Measurements from ENCODE around the gene MRPS14. TPM values are rescaled to one million over a fixed set of nuclear protein-coding genes. Genes with fewer than 3 reads are reported as not detected.

Gene MRPS14
- total and polyA plus RNA-seq, 9 of the 15 experiments (the other 6 are each of a cell fraction or from before 2014, with no cell fraction given) = 38.1 to 231 (median 54.9) TPM

- POLR2A ChIA-PET = interaction anchor here (0.5 to 1.2 kb wide), 5 partner anchors 10 to 862 kb away, joined by 3 to 4 read pairs (median 3); no protein-coding TSS in a partner anchor
- peaks cover 46% of the 10 kb centered on the region for H3K79me2 ChIP-seq (ENCODE audit: control insufficient read depth, insufficient read depth, low read length)
- intact Hi-C loops (cut with micrococcal nuclease) = loop anchor here (5.0 kb wide), 1 partner anchor 735 kb away; no protein-coding TSS in a partner anchor
- 66% methylated on average over 3 of the region's 3 CpGs for WGBS (ENCODE audit: insufficient coverage, low coverage, missing lambda C conversion rate)
- H3K4me2 ChIP-seq (ENCODE audit: insufficient read depth, low read length) = no peak overlapping the region
- ATAC-seq (no peak), DNase-seq (ENCODE audit: extremely low read depth in 1 of 4, low spot score in 3 of 4) (no peak), FAIRE-seq (no peak)
- peak overlapping the region; percentile 64; the same call in 2 of the 3 replicates for H3K27ac ChIP-seq (ENCODE audit: extremely low read depth, low read depth, low read length)
- no peak overlapping the region for H3K4me3 ChIP-seq
- BruUV-seq (replicated peaks) = no TSS peak
- H3K9ac ChIP-seq (ENCODE audit: insufficient read depth in 1 of 2, low read depth in 2 of 2, low read length in 2 of 2) = peak overlapping the region in 1 of 2 experiments; percentile 41; a peak in 2 of 4 replicates
- H3K4me1 ChIP-seq (replicated peaks in 1 of 2; ENCODE audit: control insufficient read depth in 2 of 2, insufficient read depth in 2 of 2, low read length in 2 of 2) = peaks cover 10 to 23% of the 10 kb centered on the region in 2 experiments; a peak in 3 of 5 replicates
- no peaks in the 10 kb centered on the region for H3K9me3 ChIP-seq (replicated peaks; ENCODE audit: control insufficient read depth, insufficient read depth, low read depth, low read length)
- no peak overlapping the region for H2AFZ ChIP-seq (ENCODE audit: low read depth, low read length)
- CTCF ChIA-PET (ENCODE audit: low intra/inter-chr PET ratio) = interaction anchor here (1.2 to 3.5 kb wide), 3 partner anchors 225 to 227 kb away, joined by 3 to 38 read pairs (median 13); no protein-coding TSS in a partner anchor
- H3K9me1 ChIP-seq (ENCODE audit: control insufficient read depth, insufficient read depth, low read length) = no peaks in the 10 kb centered on the region
- TF ChIP-seq ZNF431 (CRISPR knock-in tag; IDR thresholded peaks at IDR 0.05) = 0 out of 2 replicates have a peak, but pooled peaks have one; percentile 34
- TF ChIP-seq HDGF (IDR thresholded peaks at IDR 0.05) = no peak
- no peak for TF ChIP-seq JUN (IDR thresholded peaks at IDR 0.05; ENCODE audit: borderline replicate concordance, low read depth, low read length)
- no peak for TF ChIP-seq JUN (CRISPR knock-in tag; IDR thresholded peaks at IDR 0.05; ENCODE audit: borderline replicate concordance)
- TF ChIP-seq PHF21A (IDR thresholded peaks at IDR 0.05; ENCODE audit: borderline replicate concordance, low read depth) = no peak
- no peak for TF ChIP-seq ZFPM2 (CRISPR knock-in tag; IDR thresholded peaks at IDR 0.05)
- TF ChIP-seq LCOR (CRISPR knock-in tag; IDR thresholded peaks at IDR 0.05) = no peak
- TF ChIP-seq ZNF12 (CRISPR knock-in tag; IDR thresholded peaks at IDR 0.05) = no peak
- TF ChIP-seq SMARCA4 (IDR thresholded peaks at IDR 0.05) = no peak
- no peak for TF ChIP-seq GATA2 (CRISPR knock-in tag; IDR thresholded peaks at IDR 0.05)
- in situ Hi-C loops (cut with MboI) = loop anchor here (5.0 to 25.0 kb wide), 2 partner anchors 230 to 735 kb away; no protein-coding TSS in a partner anchor
- no peaks in the 10 kb centered on the region for H3K27me3 ChIP-seq (ENCODE audit: control insufficient read depth in 2 of 2, insufficient read depth in 2 of 2, low read length in 2 of 2)
- peaks cover 16% of the 10 kb centered on the region for H3K36me3 ChIP-seq (ENCODE audit: control insufficient read depth, insufficient read depth, low read length)
- no peaks in the 10 kb centered on the region; the same call in none of the 2 replicates for H4K20me1 ChIP-seq (replicated peaks; ENCODE audit: control insufficient read depth, insufficient read depth, low read length)
Observed at GRCh38 chr1:174997041-174997440, 26.2 kb downstream of the MRPS14 start.

Measured in K562 (cell line).